Testis (tissue), 5 donors: ENCODE measurements around the gene CITED2. TPM values are rescaled to one million over a fixed set of nuclear protein-coding genes. Genes with fewer than 3 reads are reported as not detected.

ENCODE experiments used
- DNase-seq: peaks from one replicate; pipeline ENCODE4 v3.0.0-alpha.2; 2019
- H3K27ac ChIP-seq, 2 donors: fragments of 200-600 bp; sonication (generic); one replicate each; pipeline ENCODE4 v1.5.1; 2019
- H3K27me3 ChIP-seq: fragments of 200-600 bp; sonication (generic); one replicate; pipeline ENCODE4 v1.5.1; 2019
- H3K36me3 ChIP-seq: fragments of 200-600 bp; sonication (generic); one replicate; pipeline ENCODE4 v1.5.1; 2017; ENCODE audit warnings: low read depth; ENCODE audit errors: missing control alignments
- H3K4me1 ChIP-seq: fragments of 200-600 bp; sonication (generic); one replicate; pipeline ENCODE4 v1.5.1; 2019
- H3K4me3 ChIP-seq, 2 donors: fragments of 200-600 bp; sonication (generic); one replicate each; pipeline ENCODE4 v1.5.1; 2017 to 2019
- H3K9me3 ChIP-seq: fragments of 200-600 bp; sonication (generic); one replicate; pipeline ENCODE4 v1.5.1; 2017
- CTCF ChIP-seq, 3 experiments: fragments of 450-650 bp in 2 of 3; fragments of 200-600 bp in 1 of 3; sonication (generic) in 1 of 3; IDR thresholded peaks; one replicate each; pipeline ENCODE4 v1.5.1; 2016 to 2019; ENCODE audit warnings: antibody characterized with exemption in 3 of 3, mild to moderate bottlenecking in 2 of 3, moderate library complexity in 1 of 3
- POLR2A ChIP-seq: fragments of 450-650 bp; IDR thresholded peaks from one replicate; pipeline ENCODE4 v1.6.1; 2017; ENCODE audit warnings: antibody characterized with exemption, mild to moderate bottlenecking, moderate library complexity
- WGBS, 2 donors: methylation state at CpG; one replicate each; pipeline ENCODE4 v1.1.5; 2018; 5-methylcytosine and 5-hydroxymethylcytosine counted together
- intact Hi-C: fragments of 100-400 bp; cut with DNase I; formaldehyde crosslinking; loops from one replicate; pipeline ENCODE4 v1.15.1; 2023; ENCODE audit warnings: low total_unique reads
- long read RNA-seq, 2 donors: transcript quantifications; one replicate each; lab custom pipeline, GENCODE V29; 2026
- polyA plus RNA-seq: library from polyadenylated mRNA; stranded (reverse); fragments of 350-450 nt; fragmentation: Illumina TruSeq; extraction: RNeasy Lipid Tissue Mini Kit (QIAGEN cat#74804); gene quantifications from one replicate; pipeline ENCODE4 v1.2.3, GENCODE V29; 2014; ENCODE audit warnings: low read depth, low replicate concordance; ENCODE audit not compliant: insufficient read depth
- total RNA-seq, 2 donors: library from RNA; depleted of rRNA; stranded (reverse); fragments of >200 nt; gene quantifications; one replicate each; pipeline ENCODE4 v1.2.3, GENCODE V29; 2016

CITED2 gene
- total RNA-seq (100 to 1,000 TPM in 1 of 2 donors, 10 to 100 TPM in 1; 70.2 to 115 TPM), polyA plus RNA-seq (65.2 TPM)
- long read RNA-seq, donor 1, transcript CITED2-201 (2 exons, 2,354 nt): major isoform, 79 of 79 reads
- long read RNA-seq, donor 1, partial matches to known transcripts: 0 of 79 reads
- long read RNA-seq, donor 1, other reads (novel, unspliced or antisense): 0 of 79 reads
- long read RNA-seq, donor 2, transcript CITED2-201 (2 exons, 2,354 nt): major isoform, 71 of 71 reads
- long read RNA-seq, donor 2, partial matches to known transcripts: 0 of 71 reads
- long read RNA-seq, donor 2, other reads (novel, unspliced or antisense): 0 of 71 reads

GRCh38 chr6:139374357-139375225 is at the start of gene CITED2:
TSS of gene CITED2 (minus strand) at chr6:139374648. CDS start at chr6:139373944, 704 bp downstream.
- TF ChIP-seq POLR2A (peak; percentile 91), CTCF (IDR thresholded peaks at IDR 0.05) (peak in 1 of 3 experiments; percentile 26)
- Histone ChIP-seq H3K4me3 (peak within 1 kb of the TSS; percentile 96), H3K27ac (peak within 1 kb of the TSS; percentile 93 to 96), H3K9me3 (no peaks in the 10 kb centered on the region), H3K36me3 (no peaks in the 10 kb centered on the region), H3K27me3 (no peaks in the 10 kb centered on the region), H3K4me1 (peaks cover 12% of the 10 kb centered on the region)
- WGBS, 2 donors: 0 to 1% methylated on average over 52 to 73 of the region's 82 CpGs
- intact Hi-C loops: no loop called here
- peak; percentile 95 for DNase-seq

GRCh38 chr6:139423037-139423703 is 48.7 kb upstream of the CITED2 start:
- WGBS, 2 donors: 89 to 93% methylated on average over 6 of the region's 6 CpGs
- Histone ChIP-seq H3K4me1 (no peaks in the 10 kb centered on the region), H3K4me3 (no peak overlapping the region), H3K36me3 (no peaks in the 10 kb centered on the region), H3K27ac (no peak overlapping the region), H3K9me3 (no peaks in the 10 kb centered on the region), H3K27me3 (no peaks in the 10 kb centered on the region)
- intact Hi-C loops: no loop called here
- TF ChIP-seq POLR2A (no peak), CTCF (IDR thresholded peaks at IDR 0.05) (no peak)
- DNase-seq: no peak

- TF ChIP-seq POLR2A (no peak), CTCF (IDR thresholded peaks at IDR 0.05) (no peak)
- intact Hi-C loops: no loop called here
- no peaks in the 10 kb centered on the region for H3K27me3 ChIP-seq
- no peaks in the 10 kb centered on the region for H3K4me1 ChIP-seq
- no peaks in the 10 kb centered on the region for H3K36me3 ChIP-seq
- no peak overlapping the region for H3K27ac ChIP-seq
- no peaks in the 10 kb centered on the region for H3K9me3 ChIP-seq
- WGBS, 2 donors: 76 to 79% methylated on average over 9 of the region's 9 CpGs
- DNase-seq: no peak
- H3K4me3 ChIP-seq: no peak overlapping the region
These were observed 47.9 kb upstream of the CITED2 start for GRCh38 chr6:139422105-139423036.

GRCh38 chr6:139418481-139419132 is 44.2 kb upstream of the CITED2 start:
- TF ChIP-seq CTCF (IDR thresholded peaks at IDR 0.05) (no peak), POLR2A (no peak)
- 86% methylated on average over 5 of the region's 5 CpGs for WGBS, 2 donors
- Histone ChIP-seq H3K27me3 (no peaks in the 10 kb centered on the region), H3K36me3 (no peaks in the 10 kb centered on the region), H3K27ac (no peak overlapping the region), H3K9me3 (no peaks in the 10 kb centered on the region), H3K4me1 (no peaks in the 10 kb centered on the region), H3K4me3 (no peak overlapping the region)
- no peak for DNase-seq
- intact Hi-C loops: no loop called here
